Activated CD4-positive, alpha-beta T cell treated with anti-CD3 and anti-CD28 coated beads for 36 hours (primary cell): ENCODE results near the gene ZNRF3. TPM values are rescaled to one million over a fixed set of nuclear protein-coding genes. Genes with fewer than 3 reads are reported as not detected.

Experiments used
- ATAC-seq: fragments of 200-7000 bp; cut with Tn5 transposase; one replicate; pipeline ENCODE4 v1.10.0; 2021; ENCODE audit warnings: mild to moderate bottlenecking, moderate library complexity
- CTCF ChIA-PET: fragments of 350-600 bp; sonication (Branson Sonifier 250); formaldehyde crosslinking; loops from one replicate; lab custom pipeline; 2021; ENCODE audit warnings: antibody characterized with exemption; lab: Charles Lee
- POLR2A ChIA-PET: fragments of 350-600 bp; sonication (Branson Sonifier 250); formaldehyde crosslinking; loops from one replicate; lab custom pipeline; 2021; ENCODE audit warnings: antibody characterized with exemption, inconsistent platforms; lab: Charles Lee
- DNase-seq: peaks from one replicate; pipeline ENCODE4 v3.0.0-alpha.2; 2020
- H3K27ac Mint-ChIP-seq: one replicate; pipeline ENCODE4 v1.8.0; 2021; ENCODE audit warnings: mixed read lengths
- H3K27me3 Mint-ChIP-seq: one replicate; pipeline ENCODE4 v1.8.0; 2021; ENCODE audit warnings: mixed read lengths
- H3K36me3 Mint-ChIP-seq: one replicate; pipeline ENCODE4 v1.8.0; 2021; ENCODE audit warnings: low read depth, mixed read lengths
- H3K4me1 Mint-ChIP-seq: one replicate; pipeline ENCODE4 v1.8.0; 2021; ENCODE audit warnings: mixed read lengths
- H3K4me3 Mint-ChIP-seq: one replicate; pipeline ENCODE4 v1.8.0; 2021; ENCODE audit warnings: mild to moderate bottlenecking, moderate library complexity, mixed read lengths
- H3K9me3 Mint-ChIP-seq: one replicate; pipeline ENCODE4 v1.8.0; 2021; ENCODE audit warnings: low read depth, mixed read lengths
- intact Hi-C, 2 experiments: fragments of 100-400 bp; cut with DNase I in 1 of 2; cut with micrococcal nuclease in 1 of 2; formaldehyde crosslinking; loops; one replicate each; pipeline versions ENCODE4 v1.14.2 to v1.15.1; 2022 to 2024; cut with DNase I, micrococcal nuclease
- total RNA-seq, 2 experiments: library from RNA; stranded (reverse); gene quantifications; one replicate each; pipeline ENCODE4 v1.2.3, GENCODE V29; 2021

Gene ZNRF3
- total RNA-seq, 2 experiments from 2014 or later = 2.3 TPM

- Mint-ChIP-seq H3K4me1 (peaks cover under 1% of the 10 kb centered on the region), H3K36me3 (no peaks in the 10 kb centered on the region), H3K27me3 (peaks cover 31% of the 10 kb centered on the region), H3K27ac (no peak overlapping the region), H3K4me3 (no peak overlapping the region), H3K9me3 (no peaks in the 10 kb centered on the region)
- POLR2A ChIA-PET = no interaction called here
- intact Hi-C loops = no loop called here
- no peak for DNase-seq
- CTCF ChIA-PET = interaction anchor here (2.4 kb wide), 1 partner anchor 12 kb away, joined by 5 read pairs; no protein-coding TSS in a partner anchor
- ATAC-seq = no peak
These were observed 47.1 kb downstream of the ZNRF3 start for GRCh38 chr22:28930357-28931007.

GRCh38 chr22:28931844-28932567 is 48.6 kb downstream of the ZNRF3 start:
- no peak for ATAC-seq
- no peak for DNase-seq

GRCh38 chr22:28933321-28933720 is 49.9 kb downstream of the ZNRF3 start:
- no peak overlapping the region for H3K4me3 Mint-ChIP-seq
- intact Hi-C loops = no loop called here
- ATAC-seq (no peak), DNase-seq (no peak)
- ChIA-PET POLR2A (no interaction called here), CTCF (interaction anchor here (0.9 kb wide), 1 partner anchor 85 kb away, joined by 3 read pairs; no protein-coding TSS in a partner anchor)
- H3K36me3 Mint-ChIP-seq = no peaks in the 10 kb centered on the region
- H3K27me3 Mint-ChIP-seq = peaks cover 28% of the 10 kb centered on the region
- H3K9me3 Mint-ChIP-seq = no peaks in the 10 kb centered on the region
- no peak overlapping the region for H3K27ac Mint-ChIP-seq
- H3K4me1 Mint-ChIP-seq = no peaks in the 10 kb centered on the region

More at GRCh38 chr22:28931844-28932567, 48.6 kb downstream of the ZNRF3 start:
- Mint-ChIP-seq H3K4me3 (no peak overlapping the region), H3K27me3 (peaks cover 33% of the 10 kb centered on the region), H3K9me3 (no peaks in the 10 kb centered on the region), H3K27ac (no peak overlapping the region), H3K4me1 (no peaks in the 10 kb centered on the region), H3K36me3 (no peaks in the 10 kb centered on the region)
- intact Hi-C loops = no loop called here
- POLR2A ChIA-PET = no interaction called here
- CTCF ChIA-PET = interaction anchor here (2.4 kb wide), 1 partner anchor 13 kb away, joined by 5 read pairs; no protein-coding TSS in a partner anchor

GRCh38 chr22:28934026-28934425 is 50.7 kb downstream of the ZNRF3 start:
- H3K4me1 Mint-ChIP-seq = no peaks in the 10 kb centered on the region
- ChIA-PET CTCF (no interaction called here), POLR2A (no interaction called here)
- peaks cover 30% of the 10 kb centered on the region for H3K27me3 Mint-ChIP-seq
- DNase-seq (no peak), ATAC-seq (no peak)
- no peaks in the 10 kb centered on the region for H3K9me3 Mint-ChIP-seq
- no peak overlapping the region for H3K27ac Mint-ChIP-seq
- no peaks in the 10 kb centered on the region for H3K36me3 Mint-ChIP-seq
- no peak overlapping the region for H3K4me3 Mint-ChIP-seq
- intact Hi-C loops = no loop called here

- Mint-ChIP-seq H3K36me3 (no peaks in the 10 kb centered on the region), H3K4me3 (no peak overlapping the region), H3K27ac (no peak overlapping the region), H3K4me1 (no peaks in the 10 kb centered on the region), H3K27me3 (peaks cover 36% of the 10 kb centered on the region), H3K9me3 (no peaks in the 10 kb centered on the region)
- intact Hi-C loops = loop anchor here in 1 of 2 experiments (5.0 kb wide), 1 partner anchor 78 kb away; no protein-coding TSS in a partner anchor
- ChIA-PET CTCF (no interaction called here), POLR2A (no interaction called here)
- DNase-seq (no peak), ATAC-seq (no peak)
These were observed 51.8 kb downstream of the ZNRF3 start for GRCh38 chr22:28935140-28935539.

GRCh38 chr22:28935713-28936112 is 52.3 kb downstream of the ZNRF3 start:
- Mint-ChIP-seq H3K27ac (no peak overlapping the region), H3K36me3 (no peaks in the 10 kb centered on the region), H3K4me3 (no peak overlapping the region), H3K9me3 (no peaks in the 10 kb centered on the region), H3K27me3 (peaks cover 35% of the 10 kb centered on the region), H3K4me1 (no peaks in the 10 kb centered on the region)
- DNase-seq (peak; percentile 17), ATAC-seq (no peak)
- POLR2A ChIA-PET = no interaction called here
- CTCF ChIA-PET = no interaction called here
- intact Hi-C loops = loop anchor here in 1 of 2 experiments (5.0 kb wide), 1 partner anchor 78 kb away; no protein-coding TSS in a partner anchor

GRCh38 chr22:28936200-28936599 is 52.8 kb downstream of the ZNRF3 start:
- CTCF ChIA-PET = no interaction called here

GRCh38 chr22:28937206-28938025 is 54.0 kb downstream of the ZNRF3 start:
- Mint-ChIP-seq H3K9me3 (no peaks in the 10 kb centered on the region), H3K4me1 (no peaks in the 10 kb centered on the region), H3K27ac (no peak overlapping the region), H3K36me3 (no peaks in the 10 kb centered on the region), H3K27me3 (peaks cover 40% of the 10 kb centered on the region), H3K4me3 (no peak overlapping the region)
- ATAC-seq (no peak), DNase-seq (no peak)
- intact Hi-C loops = loop anchor here in 1 of 2 experiments (5.0 kb wide), 1 partner anchor 80 kb away; no protein-coding TSS in a partner anchor
- CTCF ChIA-PET = no interaction called here
- POLR2A ChIA-PET = no interaction called here

More at GRCh38 chr22:28936200-28936599, 52.8 kb downstream of the ZNRF3 start:
- POLR2A ChIA-PET = no interaction called here
- ATAC-seq (no peak), DNase-seq (no peak)
- H3K27ac Mint-ChIP-seq = no peak overlapping the region
- H3K36me3 Mint-ChIP-seq = no peaks in the 10 kb centered on the region
- intact Hi-C loops = loop anchor here in 1 of 2 experiments (5.0 kb wide), 1 partner anchor 79 kb away; no protein-coding TSS in a partner anchor
- no peak overlapping the region for H3K4me3 Mint-ChIP-seq
- no peaks in the 10 kb centered on the region for H3K9me3 Mint-ChIP-seq
- no peaks in the 10 kb centered on the region for H3K4me1 Mint-ChIP-seq
- H3K27me3 Mint-ChIP-seq = peaks cover 39% of the 10 kb centered on the region

GRCh38 chr22:28938286-28938833 is 55.0 kb downstream of the ZNRF3 start:
- DNase-seq (no peak), ATAC-seq (no peak)
- no peaks in the 10 kb centered on the region for H3K4me1 Mint-ChIP-seq
- H3K27ac Mint-ChIP-seq = no peak overlapping the region
- H3K9me3 Mint-ChIP-seq = no peaks in the 10 kb centered on the region
- POLR2A ChIA-PET = no interaction called here
- intact Hi-C loops = loop anchor here in 1 of 2 experiments (5.0 kb wide), 1 partner anchor 81 kb away; no protein-coding TSS in a partner anchor
- CTCF ChIA-PET = interaction anchor here (0.8 kb wide), 1 partner anchor 40 kb away, joined by 3 read pairs; no protein-coding TSS in a partner anchor
- no peak overlapping the region for H3K4me3 Mint-ChIP-seq
- H3K27me3 Mint-ChIP-seq = peaks cover 47% of the 10 kb centered on the region
- H3K36me3 Mint-ChIP-seq = no peaks in the 10 kb centered on the region

GRCh38 chr22:28939394-28939793 is 56.0 kb downstream of the ZNRF3 start:
- CTCF ChIA-PET = interaction anchor here (0.8 kb wide), 1 partner anchor 39 kb away, joined by 3 read pairs; no protein-coding TSS in a partner anchor
- Mint-ChIP-seq H3K4me1 (no peaks in the 10 kb centered on the region), H3K36me3 (no peaks in the 10 kb centered on the region), H3K27me3 (peaks cover 47% of the 10 kb centered on the region), H3K4me3 (no peak overlapping the region), H3K27ac (no peak overlapping the region), H3K9me3 (no peaks in the 10 kb centered on the region)
- POLR2A ChIA-PET = no interaction called here
- intact Hi-C loops = loop anchor here in 1 of 2 experiments (5.0 kb wide), 1 partner anchor 82 kb away; no protein-coding TSS in a partner anchor
- ATAC-seq = no peak
- no peak for DNase-seq

- H3K27me3 Mint-ChIP-seq = peaks cover 48% of the 10 kb centered on the region
These were observed 56.6 kb downstream of the ZNRF3 start for GRCh38 chr22:28939932-28940331.

More at GRCh38 chr22:28939932-28940331, 56.6 kb downstream of the ZNRF3 start:
- no peak overlapping the region for H3K4me3 Mint-ChIP-seq
- intact Hi-C loops = loop anchor here in 1 of 2 experiments (5.0 kb wide), 1 partner anchor 83 kb away; no protein-coding TSS in a partner anchor
- H3K9me3 Mint-ChIP-seq = no peaks in the 10 kb centered on the region
- no peaks in the 10 kb centered on the region for H3K36me3 Mint-ChIP-seq
- ATAC-seq = no peak
- ChIA-PET CTCF (no interaction called here), POLR2A (no interaction called here)
- no peak for DNase-seq
- H3K4me1 Mint-ChIP-seq = no peaks in the 10 kb centered on the region
- H3K27ac Mint-ChIP-seq = no peak overlapping the region
